H1 (cell line): Measurements from ENCODE around the gene MBTPS1.

Experiments used
- CEBPB ChIP-seq: IDR thresholded peaks from 2 replicates; pipeline ENCODE4 v1.6.1; 2012; ENCODE audit warnings: low read depth, low read length
- CHD2 ChIP-seq: IDR thresholded peaks from 2 replicates; pipeline ENCODE4 v1.6.1; 2012; ENCODE audit warnings: low read length, improper control_type of control experiment
- CREB1 ChIP-seq: IDR thresholded peaks from 2 replicates; pipeline ENCODE4 v1.6.1; 2012; ENCODE audit warnings: inconsistent platforms
- JUN ChIP-seq: IDR thresholded peaks from 2 replicates; pipeline ENCODE4 v1.6.1; 2011; ENCODE audit warnings: low read depth, mild to moderate bottlenecking, improper control_type of control experiment, low read length
- POLR2AphosphoS5 ChIP-seq: IDR thresholded peaks from 2 replicates; pipeline ENCODE4 v1.6.1; 2011; ENCODE audit warnings: low read depth, low read length
- RFX5 ChIP-seq: IDR thresholded peaks from 2 replicates; pipeline ENCODE4 v1.6.1; 2011; ENCODE audit warnings: low read depth, low read length, improper control_type of control experiment, borderline replicate concordance
- SIX5 ChIP-seq: IDR thresholded peaks from 2 replicates; pipeline ENCODE4 v1.6.1; 2011; ENCODE audit warnings: mild to moderate bottlenecking, low read depth, low read length
- TF ChIP-seq, protein P1 (sequence below): IDR thresholded peaks from 2 replicates; pipeline ENCODE4 v1.6.1; 2011; ENCODE audit warnings: low read length, improper control_type of control experiment
- TF ChIP-seq, protein P2 (sequence below), 3 experiments: IDR thresholded peaks; 1 replicate in 2 of 3; 2 replicates in 1 of 3; pipeline versions ENCODE4 v1.5.1 to v1.6.1; 2011; ENCODE audit warnings: low read length in 3 of 3, mild to moderate bottlenecking in 3 of 3, inconsistent platforms in 2 of 3, low read depth in 1 of 3, moderate library complexity in 1 of 3; ENCODE audit not compliant: insufficient read depth in 1 of 3; ENCODE audit errors: control extremely low read depth in 1 of 3

DNA sequence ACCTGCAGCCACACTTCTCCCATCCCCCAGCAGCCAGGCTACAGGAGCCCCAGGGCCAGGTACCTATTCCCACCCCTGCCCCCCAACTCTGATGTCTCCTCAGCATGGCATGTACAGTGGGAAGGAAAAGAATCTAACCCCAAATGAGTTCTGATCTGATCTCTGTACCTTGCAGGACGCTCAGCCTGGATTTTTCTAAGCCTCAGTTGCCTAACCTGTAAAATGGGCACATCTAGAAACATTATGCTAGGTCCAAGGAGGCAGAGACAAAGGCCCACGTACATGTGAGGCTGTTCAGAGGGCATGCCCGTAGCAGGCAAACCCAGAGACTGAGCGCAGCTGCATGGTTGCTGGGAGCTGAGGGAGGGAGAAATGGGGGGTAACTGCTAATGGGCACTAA is 109.2 kb downstream of the MBTPS1 start:
- TF ChIP-seq CEBPB (no peak), SIX5 (no peak), JUN (no peak), CREB1 (no peak), CHD2 (no peak), POLR2AphosphoS5 (no peak), RFX5 (no peak)
- TF ChIP-seq, protein P1, sequence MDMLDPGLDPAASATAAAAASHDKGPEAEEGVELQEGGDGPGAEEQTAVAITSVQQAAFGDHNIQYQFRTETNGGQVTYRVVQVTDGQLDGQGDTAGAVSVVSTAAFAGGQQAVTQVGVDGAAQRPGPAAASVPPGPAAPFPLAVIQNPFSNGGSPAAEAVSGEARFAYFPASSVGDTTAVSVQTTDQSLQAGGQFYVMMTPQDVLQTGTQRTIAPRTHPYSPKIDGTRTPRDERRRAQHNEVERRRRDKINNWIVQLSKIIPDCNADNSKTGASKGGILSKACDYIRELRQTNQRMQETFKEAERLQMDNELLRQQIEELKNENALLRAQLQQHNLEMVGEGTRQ, result no peak
- TF ChIP-seq, protein P2, sequence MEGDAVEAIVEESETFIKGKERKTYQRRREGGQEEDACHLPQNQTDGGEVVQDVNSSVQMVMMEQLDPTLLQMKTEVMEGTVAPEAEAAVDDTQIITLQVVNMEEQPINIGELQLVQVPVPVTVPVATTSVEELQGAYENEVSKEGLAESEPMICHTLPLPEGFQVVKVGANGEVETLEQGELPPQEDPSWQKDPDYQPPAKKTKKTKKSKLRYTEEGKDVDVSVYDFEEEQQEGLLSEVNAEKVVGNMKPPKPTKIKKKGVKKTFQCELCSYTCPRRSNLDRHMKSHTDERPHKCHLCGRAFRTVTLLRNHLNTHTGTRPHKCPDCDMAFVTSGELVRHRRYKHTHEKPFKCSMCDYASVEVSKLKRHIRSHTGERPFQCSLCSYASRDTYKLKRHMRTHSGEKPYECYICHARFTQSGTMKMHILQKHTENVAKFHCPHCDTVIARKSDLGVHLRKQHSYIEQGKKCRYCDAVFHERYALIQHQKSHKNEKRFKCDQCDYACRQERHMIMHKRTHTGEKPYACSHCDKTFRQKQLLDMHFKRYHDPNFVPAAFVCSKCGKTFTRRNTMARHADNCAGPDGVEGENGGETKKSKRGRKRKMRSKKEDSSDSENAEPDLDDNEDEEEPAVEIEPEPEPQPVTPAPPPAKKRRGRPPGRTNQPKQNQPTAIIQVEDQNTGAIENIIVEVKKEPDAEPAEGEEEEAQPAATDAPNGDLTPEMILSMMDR (IDR thresholded peaks at IDR 0.05; ENCODE audit: control extremely low read depth in 1 of 3, insufficient read depth in 1 of 3, low read depth in 1 of 3, low read length in 3 of 3), result no peak
